Left ventricle myocardium inferior (tissue), 1 donor: Measurements from ENCODE around the gene SDC3. TPM values are rescaled to one million over a fixed set of nuclear protein-coding genes. Genes with fewer than 3 reads are reported as not detected.

Experiments
- DNase-seq: peaks from one replicate; pipeline ENCODE4 v3.0.0-alpha.2; 2020
- H3K27ac ChIP-seq: fragments of 200-600 bp; replicated peaks from 2 replicates; pipeline ENCODE4 v1.8.0; 2021
- H3K27me3 ChIP-seq: fragments of 200-600 bp; 2 replicates; pipeline ENCODE4 v1.8.0; 2021; ENCODE audit warnings: low read depth
- H3K36me3 ChIP-seq: fragments of 200-600 bp; 2 replicates; pipeline ENCODE4 v1.8.0; 2021
- H3K4me1 ChIP-seq: fragments of 200-600 bp; 2 replicates; pipeline ENCODE4 v1.8.0; 2021
- H3K4me3 ChIP-seq: fragments of 200-600 bp; 2 replicates; pipeline ENCODE4 v1.8.0; 2021; ENCODE audit warnings: mild to moderate bottlenecking, moderate library complexity
- H3K9me3 ChIP-seq: fragments of 200-600 bp; replicated peaks from 2 replicates; pipeline ENCODE4 v1.8.0; 2021
- intact Hi-C: fragments of 100-400 bp; cut with micrococcal nuclease; formaldehyde crosslinking; loops from one replicate; pipeline ENCODE4 v1.11.0; 2022
- total RNA-seq: library from RNA; stranded (reverse); fragmentation: NEBNext Ultra II Directional; extraction: Animal tissue kit (Norgen Biotek cat#: 25700); gene quantifications from one replicate; pipeline ENCODE4 v1.2.1, GENCODE V29; 2021
- TF ChIP-seq, protein P1 (sequence below): fragments of 200-600 bp; IDR thresholded peaks from 2 replicates; pipeline ENCODE4 v1.8.0; 2021; ENCODE audit warnings: antibody characterized with exemption, mild to moderate bottlenecking, borderline replicate concordance
- donor health status: DM: no; HTN: yes; CAD: no; lungs with severe emphysema.

SDC3 gene
- total RNA-seq, 1 donor from 2014 or later = 25.3 TPM

- intact Hi-C loops = no loop called here
- no peaks in the 10 kb centered on the region for H3K36me3 ChIP-seq
- peaks cover 15% of the 10 kb centered on the region for H3K4me1 ChIP-seq
- H3K4me3 ChIP-seq = no peak overlapping the region
- H3K9me3 ChIP-seq = no peaks in the 10 kb centered on the region
- H3K27me3 ChIP-seq = no peaks in the 10 kb centered on the region
- TF ChIP-seq, protein P1, sequence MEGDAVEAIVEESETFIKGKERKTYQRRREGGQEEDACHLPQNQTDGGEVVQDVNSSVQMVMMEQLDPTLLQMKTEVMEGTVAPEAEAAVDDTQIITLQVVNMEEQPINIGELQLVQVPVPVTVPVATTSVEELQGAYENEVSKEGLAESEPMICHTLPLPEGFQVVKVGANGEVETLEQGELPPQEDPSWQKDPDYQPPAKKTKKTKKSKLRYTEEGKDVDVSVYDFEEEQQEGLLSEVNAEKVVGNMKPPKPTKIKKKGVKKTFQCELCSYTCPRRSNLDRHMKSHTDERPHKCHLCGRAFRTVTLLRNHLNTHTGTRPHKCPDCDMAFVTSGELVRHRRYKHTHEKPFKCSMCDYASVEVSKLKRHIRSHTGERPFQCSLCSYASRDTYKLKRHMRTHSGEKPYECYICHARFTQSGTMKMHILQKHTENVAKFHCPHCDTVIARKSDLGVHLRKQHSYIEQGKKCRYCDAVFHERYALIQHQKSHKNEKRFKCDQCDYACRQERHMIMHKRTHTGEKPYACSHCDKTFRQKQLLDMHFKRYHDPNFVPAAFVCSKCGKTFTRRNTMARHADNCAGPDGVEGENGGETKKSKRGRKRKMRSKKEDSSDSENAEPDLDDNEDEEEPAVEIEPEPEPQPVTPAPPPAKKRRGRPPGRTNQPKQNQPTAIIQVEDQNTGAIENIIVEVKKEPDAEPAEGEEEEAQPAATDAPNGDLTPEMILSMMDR = no peak
- no peak for DNase-seq
- no peak overlapping the region for H3K27ac ChIP-seq
Observed at GRCh38 chr1:30837653-30838052, 70.9 kb downstream of the SDC3 start.

DNA sequence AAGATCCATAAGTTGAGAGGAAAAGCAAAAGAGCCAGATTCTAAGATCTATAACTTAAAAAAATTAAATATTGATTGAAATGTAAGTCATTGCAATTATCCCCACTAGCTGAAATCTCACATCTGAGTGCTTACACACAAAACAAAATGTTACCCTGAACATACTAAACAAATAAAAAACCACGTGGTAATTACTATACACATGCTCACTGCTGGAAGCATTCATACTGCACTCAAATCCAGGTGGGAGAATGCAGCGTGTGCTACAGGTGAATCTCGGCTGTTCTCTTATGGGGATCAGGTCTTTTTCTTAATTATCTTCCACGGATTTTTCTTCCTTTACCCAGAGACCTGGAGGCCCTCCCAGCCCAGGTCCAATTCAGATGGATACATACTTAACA, 74.3 kb downstream of the SDC3 start:
- Histone ChIP-seq H3K4me1 (peaks cover 5% of the 10 kb centered on the region), H3K27ac (no peak overlapping the region), H3K27me3 (no peaks in the 10 kb centered on the region), H3K4me3 (no peak overlapping the region), H3K9me3 (no peaks in the 10 kb centered on the region), H3K36me3 (no peaks in the 10 kb centered on the region)
- intact Hi-C loops = no loop called here
- no peak for DNase-seq
- TF ChIP-seq, protein P1 = no peak

GRCh38 chr1:30830537-30830936, 78.0 kb downstream of the SDC3 start:
- Histone ChIP-seq H3K27ac (no peak overlapping the region), H3K4me3 (no peak overlapping the region), H3K4me1 (peaks cover 5% of the 10 kb centered on the region), H3K9me3 (no peaks in the 10 kb centered on the region), H3K27me3 (no peaks in the 10 kb centered on the region), H3K36me3 (no peaks in the 10 kb centered on the region)
- TF ChIP-seq, protein P1 = no peak
- intact Hi-C loops = no loop called here
- DNase-seq = no peak

- H3K27me3 ChIP-seq = no peaks in the 10 kb centered on the region
- DNase-seq = no peak
- H3K36me3 ChIP-seq = no peaks in the 10 kb centered on the region
- intact Hi-C loops = no loop called here
- H3K4me3 ChIP-seq = no peak overlapping the region
- no peak overlapping the region for H3K27ac ChIP-seq
- TF ChIP-seq, protein P1 = no peak
- no peaks in the 10 kb centered on the region for H3K9me3 ChIP-seq
- peaks cover 9% of the 10 kb centered on the region for H3K4me1 ChIP-seq
Observed at GRCh38 chr1:30829889-30830288, 78.7 kb downstream of the SDC3 start.

GRCh38 chr1:30824736-30825429, 83.7 kb downstream of the SDC3 start:
- Histone ChIP-seq H3K36me3 (no peaks in the 10 kb centered on the region), H3K27me3 (no peaks in the 10 kb centered on the region), H3K4me3 (peak overlapping the region; percentile 66), H3K27ac (peak overlapping the region; percentile 97), H3K9me3 (no peaks in the 10 kb centered on the region), H3K4me1 (peaks cover 23% of the 10 kb centered on the region)
- no peak for DNase-seq
- intact Hi-C loops = no loop called here
- TF ChIP-seq, protein P1 = no peak
